Measurements from ENCODE around the gene VILL. TPM values are rescaled to one million over a fixed set of nuclear protein-coding genes. Genes with fewer than 3 reads are reported as not detected.

Gene VILL
- total RNA-seq, 1 experiment from 2014 or later = 1.2 TPM

- H4K20me1 ChIP-seq (ENCODE audit: insufficient read depth) = no peaks in the 10 kb centered on the region
- no peak for ATAC-seq
- no peak overlapping the region for H3K27ac ChIP-seq (ENCODE audit: low read depth, low read length)
- BruUV-seq (replicated peaks) = no TSS peak
- no peaks in the 10 kb centered on the region for H3K27me3 ChIP-seq (ENCODE audit: insufficient read depth, low read length)
- TF ChIP-seq RAD21 (IDR thresholded peaks at IDR 0.05; ENCODE audit: low read depth) (no peak), CEBPB (IDR thresholded peaks at IDR 0.05; ENCODE audit: low read depth) (no peak), SP1 (IDR thresholded peaks at IDR 0.05; ENCODE audit: low read depth) (no peak), MAX (IDR thresholded peaks at IDR 0.05) (no peak), EZH2phosphoT487 (IDR thresholded peaks at IDR 0.05; ENCODE audit: borderline replicate concordance) (no peak), CTCF (IDR thresholded peaks at IDR 0.05 in 2 of 3, conservative IDR thresholded peaks at IDR 0.05 in 1 of 3; ENCODE audit: borderline replicate concordance in 1 of 3, insufficient read depth in 1 of 3, low read depth in 2 of 3, low read length in 2 of 3) (no peak), ATF3 (IDR thresholded peaks at IDR 0.05) (no peak), SIN3A (IDR thresholded peaks at IDR 0.05; ENCODE audit: low read depth) (no peak), EZH2 (IDR thresholded peaks at IDR 0.05) (no peak), YY1 (IDR thresholded peaks at IDR 0.05; ENCODE audit: extremely low read depth, insufficient replicate concordance, low read depth, low read length) (no peak), TCF7L2 (IDR thresholded peaks at IDR 0.05; ENCODE audit: borderline replicate concordance, extremely low read depth, insufficient read depth, insufficient read length) (no peak), POLR2A (IDR thresholded peaks at IDR 0.05; ENCODE audit: borderline replicate concordance, extremely low read depth, insufficient read depth, insufficient read length) (no peak), ZBTB33 (IDR thresholded peaks at IDR 0.05; ENCODE audit: extremely low read depth, insufficient replicate concordance, low read length) (no peak), FOSL1 (IDR thresholded peaks at IDR 0.05; ENCODE audit: low read depth) (no peak), ZNF274 (IDR thresholded peaks at IDR 0.05; ENCODE audit: low read depth, low read length) (no peak), REST (IDR thresholded peaks at IDR 0.05; ENCODE audit: low read depth) (no peak), EGR1 (IDR thresholded peaks at IDR 0.05; ENCODE audit: low read depth) (no peak), ELF1 (IDR thresholded peaks at IDR 0.05; ENCODE audit: borderline replicate concordance, low read depth) (no peak), POLR2AphosphoS5 (IDR thresholded peaks at IDR 0.05; ENCODE audit: low read depth, low read length) (no peak)
- H3K4me3 ChIP-seq (replicated peaks in 1 of 2; ENCODE audit: low read depth in 1 of 2, low read length in 2 of 2) = no peak overlapping the region
- no peak for DNase-seq (ENCODE audit: low read depth, low spot score)
- no peak overlapping the region for H2AFZ ChIP-seq (ENCODE audit: low read depth, low read length, poor library complexity, severe bottlenecking)
- no peaks in the 10 kb centered on the region for H3K9me3 ChIP-seq (ENCODE audit: control insufficient read depth in 1 of 2, insufficient read depth in 1 of 2, low read depth in 1 of 2, low read length in 2 of 2)
- intact Hi-C loops (cut with micrococcal nuclease) = no loop called here
- ChIA-PET RAD21 (ENCODE audit: low non-redundant PET in 1 of 2, low total read pairs in 2 of 2, uncharacterized antibody in 2 of 2, unreplicated experiment in 2 of 2) (no interaction called here), CTCF (no interaction called here), POLR2A (no interaction called here)
- H3K4me2 ChIP-seq (ENCODE audit: low read length) = no peak overlapping the region
- no peaks in the 10 kb centered on the region for H3K79me2 ChIP-seq (ENCODE audit: insufficient read depth, low read length)
- peaks cover 10 to 30% of the 10 kb centered on the region in 2 experiments; a peak in 3 of 4 replicates for H3K4me1 ChIP-seq (ENCODE audit: control insufficient read depth in 1 of 2, insufficient read depth in 2 of 2, low read length in 2 of 2)
- no peaks in the 10 kb centered on the region for H3K36me3 ChIP-seq (ENCODE audit: control insufficient read depth in 1 of 2, insufficient read depth in 2 of 2, low read length in 2 of 2)
- no peak overlapping the region for H3K9ac ChIP-seq (ENCODE audit: low read length)
- H3K9me2 ChIP-seq (ENCODE audit: insufficient read depth) = no peaks in the 10 kb centered on the region
These were observed 635 bp upstream of the VILL start for GRCh38 chr3:37989821-37990480.
